GM12878 (cell line): Measurements from ENCODE around the gene DCBLD1. TPM values are rescaled to one million over a fixed set of nuclear protein-coding genes. Genes with fewer than 3 reads are reported as not detected.

Experiments
- ATAC-seq: fragments of 200-7000 bp; cut with Tn5 transposase; 3 replicates; pipeline ENCODE4 v1.9.1; 2020; ENCODE audit warnings: mild to moderate bottlenecking, moderate library complexity
- BruUV-seq: library from RNA; stranded (reverse); fragments of 400-500 nt; replicated peaks from 2 replicates; lab custom pipeline; 2021; lab: Mats Ljungman, UMichigan
- CTCF ChIA-PET: fragments of 300-600 bp; sonication (Branson Sonifier 250); formaldehyde crosslinking; extraction: SDS; loops from one replicate; lab custom pipeline; 2021; ENCODE audit warnings: inconsistent platforms; lab: Yijun Ruan, JAX
- POLR2A ChIA-PET: fragments of 350-600 bp; formaldehyde crosslinking; extraction: SDS; loops from one replicate; lab custom pipeline; 2021; ENCODE audit warnings: inconsistent platforms; lab: Charles Lee
- RAD21 ChIA-PET: fragments of 300-600 bp; sonication (Branson Sonifier 250); formaldehyde crosslinking; loops from one replicate; lab custom pipeline; 2023; ENCODE audit warnings: antibody characterized with exemption; ENCODE audit not compliant: unreplicated experiment; lab: Charles Lee
- SMC1A ChIA-PET: fragments of 300-600 bp; sonication (Branson Sonifier 250); formaldehyde crosslinking; loops from one replicate; lab custom pipeline; 2023; ENCODE audit not compliant: unreplicated experiment, uncharacterized antibody; lab: Charles Lee
- DNase-seq: peaks from one replicate; pipeline ENCODE4 v3.0.0-alpha.2; 2011; ENCODE audit warnings: low read depth, low spot score
- FAIRE-seq: peaks from 3 replicates; lab custom pipeline; 2011; peaks lifted over from hg19 to GRCh38; lab: Jason Lieb, UNC
- H2AFZ ChIP-seq: 2 replicates; pipeline ENCODE4 v1.6.0; 2011; ENCODE audit warnings: low read depth, low read length, control low read depth; ENCODE audit not compliant: control insufficient read depth
- H3K27ac ChIP-seq: 2 replicates; pipeline ENCODE4 v1.5.1; 2011; ENCODE audit warnings: control low read depth; ENCODE audit not compliant: control insufficient read depth, insufficient read depth
- H3K27me3 ChIP-seq, 2 experiments: replicated peaks in 1 of 2; 2 replicates each; pipeline versions ENCODE4 v1.6.0 to v1.6.1; 2011; ENCODE audit warnings: low read length in 1 of 2; ENCODE audit not compliant: control insufficient read depth in 2 of 2, insufficient read depth in 2 of 2
- H3K36me3 ChIP-seq, 2 experiments: 2 replicates each; pipeline ENCODE4 v1.5.1; 2011; ENCODE audit warnings: low read length in 1 of 2; ENCODE audit not compliant: control insufficient read depth in 2 of 2, insufficient read depth in 2 of 2
- H3K4me1 ChIP-seq: 2 replicates; pipeline ENCODE4 v1.6.1; 2011; ENCODE audit warnings: mild to moderate bottlenecking, low read length, moderate library complexity, mixed read lengths; ENCODE audit not compliant: control insufficient read depth, insufficient read depth
- H3K4me2 ChIP-seq: 2 replicates; pipeline ENCODE4 v1.6.0; 2011; ENCODE audit warnings: control low read depth; ENCODE audit not compliant: control insufficient read depth, insufficient read depth
- H3K4me3 ChIP-seq: fragments of 200-600 bp; sonication (generic); 2 replicates; pipeline ENCODE4 v1.5.1; 2016
- H3K79me2 ChIP-seq: 2 replicates; pipeline ENCODE4 v1.6.0; 2011; ENCODE audit warnings: low read length; ENCODE audit not compliant: control insufficient read depth, insufficient read depth
- H3K9ac ChIP-seq: 2 replicates; pipeline ENCODE4 v1.8.0; 2011; ENCODE audit warnings: low read length, control low read depth, mixed read lengths; ENCODE audit not compliant: control insufficient read depth, insufficient read depth
- H3K9me3 ChIP-seq: replicated peaks from 3 replicates; pipeline ENCODE4 v1.5.1; 2011; ENCODE audit warnings: mild to moderate bottlenecking, low read length; ENCODE audit not compliant: control insufficient read depth, insufficient read depth
- H4K20me1 ChIP-seq: 2 replicates; pipeline ENCODE4 v1.6.0; 2011; ENCODE audit not compliant: control insufficient read depth, insufficient read depth
- ASH2L ChIP-seq: fragments of 300-600, 200-600 bp; sonication (generic); IDR thresholded peaks from 2 replicates; pipeline ENCODE4 v1.6.1; 2017; ENCODE audit warnings: low read depth, mild to moderate bottlenecking, borderline replicate concordance
- ATF3 ChIP-seq: IDR thresholded peaks from 2 replicates; pipeline ENCODE4 v1.6.1; 2011; ENCODE audit warnings: low read depth, mild to moderate bottlenecking, low read length, moderate library complexity, borderline replicate concordance; ENCODE audit errors: extremely low read depth
- E2F4 ChIP-seq: IDR thresholded peaks from 2 replicates; pipeline ENCODE4 v1.6.1; 2012; ENCODE audit warnings: low read depth, low read length, improper control_type of control experiment
- E4F1 ChIP-seq: fragments of 450-650 bp; IDR thresholded peaks from 2 replicates; pipeline ENCODE4 v1.6.1; 2018; ENCODE audit warnings: borderline replicate concordance, mild to moderate bottlenecking; ENCODE audit not compliant: partially characterized antibody
- HCFC1 ChIP-seq: fragments of 150-350 bp; IDR thresholded peaks from 2 replicates; pipeline ENCODE4 v1.6.1; 2014; ENCODE audit warnings: low read length
- MAX ChIP-seq: IDR thresholded peaks from 2 replicates; pipeline ENCODE4 v1.6.1; 2012; ENCODE audit warnings: low read depth, low read length, improper control_type of control experiment
- MLLT1 ChIP-seq: fragments of 450-650 bp; IDR thresholded peaks from 2 replicates; pipeline ENCODE4 v1.6.1; 2016; ENCODE audit warnings: mild to moderate bottlenecking
- POLR2AphosphoS2 ChIP-seq: IDR thresholded peaks from 2 replicates; pipeline ENCODE4 v1.6.1; 2011; ENCODE audit warnings: low read depth, mild to moderate bottlenecking, low read length, improper control_type of control experiment, moderate library complexity
- TARDBP ChIP-seq: IDR thresholded peaks from 2 replicates; pipeline ENCODE4 v1.6.1; 2016; ENCODE audit warnings: borderline replicate concordance
- WRNIP1 ChIP-seq: IDR thresholded peaks from 2 replicates; pipeline ENCODE4 v1.6.1; 2011; ENCODE audit warnings: low read depth, low read length, improper control_type of control experiment, borderline replicate concordance
- ZBTB4 ChIP-seq: fragments of 450-650 bp; formaldehyde crosslinking; IDR thresholded peaks from 2 replicates; pipeline ENCODE4 v1.4.0; 2022; ENCODE audit warnings: mild to moderate bottlenecking, moderate library complexity
- WGBS: methylation state at CpG from one replicate; pipeline ENCODE4 v1.1.6; 2016; ENCODE audit warnings: low lambda C conversion rate; ENCODE audit not compliant: insufficient replicate concordance, insufficient coverage; ENCODE audit errors: missing lambda C conversion rate; 5-methylcytosine and 5-hydroxymethylcytosine counted together
- in situ Hi-C: fragments of 300-500 bp; cut with MboI; formaldehyde crosslinking; loops from 9 replicates; pipeline ENCODE4 v1.14.3; 2018; ENCODE audit warnings: mixed read lengths
- intact Hi-C: fragments of 100-400 bp; cut with micrococcal nuclease; formaldehyde crosslinking; loops from one replicate; pipeline ENCODE4 v1.14.2; 2022; ENCODE audit not compliant: unreplicated experiment
- polyA plus RNA-seq, 11 experiments: library from polyadenylated mRNA; depleted of rRNA in 4 of 11; unstranded in 6 of 11; stranded (reverse) in 5 of 11; fragments of >200 nt; fragmentation: Nextera tagmentation in 4 of 11; fragmentation: Illumina TruSeq in 1 of 11; extraction: Ambion mirVana in 4 of 11; extraction: Trizol in 1 of 11; gene quantifications; 1 replicate in 1 of 11; 2 replicates in 10 of 11; pipeline versions ENCODE4 v1.2.1 to v1.2.3, GENCODE V29; 2011 to 2016; ENCODE audit warnings: inconsistent platforms in 2 of 11, missing spikeins in 2 of 11, low read depth in 1 of 11
- total RNA-seq, 4 experiments: library from RNA; depleted of rRNA in 3 of 4; stranded (reverse); fragments of >200 nt in 3 of 4; fragmentation: Illumina TruSeq in 1 of 4; extraction: Trizol in 1 of 4; gene quantifications; 2 replicates each; pipeline versions ENCODE4 v1.2.1 to v1.2.3, GENCODE V29; 2013 to 2021

The DCBLD1 gene
- total and polyA plus RNA-seq, 10 of the 15 experiments (the other 5 are each of a cell fraction or from before 2014, with no cell fraction given): 0.92 to 9.2 (median 8.3) TPM

GRCh38 chr6:117595099-117595923, 112.8 kb downstream of the DCBLD1 start (continued):
- no peak for TF ChIP-seq E4F1
- TF ChIP-seq TARDBP: no peak

- intact Hi-C loops: no loop called here
- RAD21 ChIA-PET: no interaction called here
- Histone ChIP-seq H3K9ac (no peak overlapping the region), H3K9me3 (peaks cover 13% of the 10 kb centered on the region), H3K36me3 (peaks cover 0 to 12% of the 10 kb centered on the region in 2 experiments; a peak in 1 of 4 replicates), H3K27ac (no peak overlapping the region), H3K4me1 (no peaks in the 10 kb centered on the region), H3K4me3 (no peak overlapping the region), H3K4me2 (no peak overlapping the region), H3K79me2 (peaks cover 50% of the 10 kb centered on the region), H4K20me1 (no peaks in the 10 kb centered on the region), H3K27me3 (no peaks in the 10 kb centered on the region), H2AFZ (no peak overlapping the region)
- no peak for FAIRE-seq
- CTCF ChIA-PET: no interaction called here
- in situ Hi-C loops: no loop called here
- no peak for DNase-seq
- POLR2A ChIA-PET: interaction anchor here (1.0 kb wide), 1 partner anchor 112 kb away, joined by 4 read pairs; no protein-coding TSS in a partner anchor
- SMC1A ChIA-PET: interaction anchor here (1.5 kb wide), 1 partner anchor 12 kb away, joined by 3 read pairs; no protein-coding TSS in a partner anchor
- BruUV-seq: no TSS peak
- WGBS: 93% methylated on average over 2 of the region's 2 CpGs
- ATAC-seq: no peak
- no peak for TF ChIP-seq MLLT1
- no peak for TF ChIP-seq ASH2L
- no peak for TF ChIP-seq MAX
- TF ChIP-seq POLR2AphosphoS2: no peak
- TF ChIP-seq HCFC1: no peak
- TF ChIP-seq ATF3: no peak
- no peak for TF ChIP-seq E2F4
- TF ChIP-seq ZBTB4 (CRISPR knock-in tag): no peak
- TF ChIP-seq WRNIP1: no peak
These were observed 115.3 kb downstream of the DCBLD1 start for GRCh38 chr6:117597755-117598154.
